A549 treated with ZK216348 at 1 μM for 4 hours (cell line): ENCODE measurements around the gene PRR32. TPM values are rescaled to one million over a fixed set of nuclear protein-coding genes. Genes with fewer than 3 reads are reported as not detected.

Experiments
- total RNA-seq: library from RNA; stranded (reverse); fragments of 200-300 nt; extraction: Qiagen RNA extraction; gene quantifications from 5 replicates; pipeline ENCODE4 v1.2.3, GENCODE V29; 2022; ENCODE audit warnings: low read depth

The PRR32 gene, protein sequence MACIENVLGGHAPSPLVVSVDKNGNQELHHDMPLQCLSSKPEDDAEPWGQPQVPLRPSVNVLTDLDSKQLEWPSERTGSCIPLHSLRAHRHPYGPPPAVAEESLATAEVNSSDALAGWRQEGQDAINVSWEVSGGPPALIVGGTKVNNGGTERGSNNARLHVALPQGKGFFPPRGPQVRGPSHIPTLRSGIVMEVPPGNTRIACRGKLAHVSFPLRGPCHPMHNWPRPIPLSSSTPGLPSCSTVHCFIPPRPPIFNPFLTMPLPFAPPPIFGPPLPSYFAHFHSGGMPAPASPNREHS
- total RNA-seq: not detected in 5 replicates

GRCh38 chrX:126819429-126819828, at the start of gene PRR32:
Gene PRR32 (plus strand): TSS chrX:126819729. CDS start chrX:126819844, 115 bp downstream.

